Ishikawa (cell line): Measurements from ENCODE around the gene SAP30.

Source experiments
- CEBPB ChIP-seq: IDR thresholded peaks from 2 replicates; pipeline ENCODE4 v1.6.1; 2012
- CREB1 ChIP-seq: IDR thresholded peaks from 2 replicates; pipeline ENCODE4 v1.6.1; 2012; ENCODE audit warnings: low read depth
- EGR1 ChIP-seq: IDR thresholded peaks from 2 replicates; pipeline ENCODE4 v1.6.1; 2012
- EP300 ChIP-seq: IDR thresholded peaks from 2 replicates; pipeline ENCODE4 v1.6.1; 2012; ENCODE audit warnings: borderline replicate concordance
- FOXM1 ChIP-seq: IDR thresholded peaks from 2 replicates; pipeline ENCODE4 v1.6.1; 2012; ENCODE audit warnings: low read depth, borderline replicate concordance
- MAX ChIP-seq: IDR thresholded peaks from 2 replicates; pipeline ENCODE4 v1.6.1; 2012
- NFIC ChIP-seq: IDR thresholded peaks from 2 replicates; pipeline ENCODE4 v1.6.1; 2012
- RAD21 ChIP-seq: IDR thresholded peaks from 2 replicates; pipeline ENCODE4 v1.6.1; 2012; ENCODE audit warnings: low read depth
- REST ChIP-seq: IDR thresholded peaks from 2 replicates; pipeline ENCODE4 v1.6.1; 2012; ENCODE audit warnings: low read depth, mild to moderate bottlenecking
- TAF1 ChIP-seq: IDR thresholded peaks from 2 replicates; pipeline ENCODE4 v1.6.1; 2012; ENCODE audit warnings: low read depth, mild to moderate bottlenecking
- TCF12 ChIP-seq: IDR thresholded peaks from 2 replicates; pipeline ENCODE4 v1.6.1; 2012; ENCODE audit warnings: low read depth
- TEAD4 ChIP-seq: IDR thresholded peaks from 2 replicates; pipeline ENCODE4 v1.6.1; 2012
- USF1 ChIP-seq: IDR thresholded peaks from 2 replicates; pipeline ENCODE4 v1.6.1; 2012
- YY1 ChIP-seq: IDR thresholded peaks from 2 replicates; pipeline ENCODE4 v1.6.1; 2012; ENCODE audit warnings: low read depth
- ZBTB7A ChIP-seq: IDR thresholded peaks from 2 replicates; pipeline ENCODE4 v1.6.1; 2012; ENCODE audit warnings: low read depth

Gene SAP30

GRCh38 chr4:173397604-173398003 lies 26.9 kb downstream of the SAP30 start:
- TF ChIP-seq USF1 (no peak), NFIC (no peak), REST (no peak), ZBTB7A (no peak), EGR1 (no peak), EP300 (no peak), MAX (no peak), FOXM1 (no peak), TAF1 (no peak), CEBPB (no peak), TEAD4 (no peak), RAD21 (no peak), TCF12 (no peak)

- TF ChIP-seq EGR1 (no peak), USF1 (no peak), YY1 (no peak), TCF12 (no peak), TAF1 (no peak), CREB1 (no peak), REST (no peak), FOXM1 (no peak), RAD21 (no peak)
Observed at GRCh38 chr4:173398220-173398619, 27.5 kb downstream of the SAP30 start.

- TF ChIP-seq TAF1, result no peak
- TF ChIP-seq USF1, result no peak
- no peak for TF ChIP-seq REST
- TF ChIP-seq FOXM1, result no peak
- no peak for TF ChIP-seq ZBTB7A
- TF ChIP-seq TCF12, result no peak
- TF ChIP-seq MAX, result no peak
- TF ChIP-seq CREB1, result no peak
- no peak for TF ChIP-seq CEBPB
- no peak for TF ChIP-seq EP300
- no peak for TF ChIP-seq EGR1
- TF ChIP-seq RAD21, result no peak
- no peak for TF ChIP-seq YY1
- TF ChIP-seq NFIC, result no peak
- no peak for TF ChIP-seq TEAD4
Observed at GRCh38 chr4:173398779-173399415, 28.1 kb downstream of the SAP30 start, which contains the start of gene SCRG1. Gene SCRG1 (minus strand): TSS chr4:173399116. CDS start chr4:173391414, 7,702 bp downstream.

- TF ChIP-seq TAF1, result no peak
Observed at GRCh38 chr4:173401063-173401462, 30.3 kb downstream of the SAP30 start.

GRCh38 chr4:173403051-173403450 lies 32.3 kb downstream of the SAP30 start:
- TF ChIP-seq EP300 (no peak), CEBPB (no peak), TEAD4 (no peak), CREB1 (no peak), YY1 (no peak), FOXM1 (no peak)
